Left renal cortex interstitium (tissue), 4 donors: ENCODE measurements around the gene ZNF799. TPM values are rescaled to one million over a fixed set of nuclear protein-coding genes. Genes with fewer than 3 reads are reported as not detected.
"Not testable (repeated sequence)": the region's sequence is repeated elsewhere in the genome, so short reads cannot be mapped to it uniquely, and the experiment has no call there.

ENCODE experiments used
- DNase-seq, 4 donors: peaks; one replicate each; pipeline ENCODE4 v3.0.0-alpha.2; 2013; ENCODE audit warnings: low read depth in 4 of 4, low spot score in 2 of 4, missing footprints in 1 of 4
- polyA plus RNA-seq, 4 donors: library from polyadenylated mRNA; unstranded; fragments of 120-200 nt; gene quantifications; one replicate each; pipeline ENCODE4 v1.2.1, GENCODE V29; 2013; ENCODE audit not compliant: insufficient read length in 4 of 4

ZNF799 gene
- polyA plus RNA-seq, 4 donors: 6.2 to 9.2 (median 7.3) TPM

- DNase-seq: peak; percentile 3 to 27 (median 12)
Observed at GRCh38 chr19:12364391-12365235, 36.5 kb downstream of the ZNF799 start.

GRCh38 chr19:12362236-12362635 lies 38.8 kb downstream of the ZNF799 start:
- not testable (repeated sequence) for DNase-seq

- DNase-seq: no peak
Observed at GRCh38 chr19:12353375-12353774, 47.7 kb downstream of the ZNF799 start.

- DNase-seq: no peak
Observed at GRCh38 chr19:12350890-12351197, 50.2 kb downstream of the ZNF799 start.

- DNase-seq: no peak
Observed at GRCh38 chr19:12350185-12350889, 50.7 kb downstream of the ZNF799 start.

- DNase-seq: no peak
Observed at GRCh38 chr19:12346896-12347295, 54.2 kb downstream of the ZNF799 start.

GRCh38 chr19:12345197-12345596 lies 55.9 kb downstream of the ZNF799 start:
- no peak for DNase-seq

Other genes starting within 250 kb of the ZNF799 start
- gene ZNF625, start 244.5 kb downstream of the ZNF799 start, polyA plus RNA-seq: 10 to 100 TPM; 10.4 to 27.3 (median 16.0) TPM
- 10 to 100 TPM; 15.8 to 18.8 (median 18.0) TPM for gene ZNF136, start 238.2 kb downstream of the ZNF799 start, polyA plus RNA-seq
- gene ZNF44, start 106.4 kb downstream of the ZNF799 start, polyA plus RNA-seq: 10 to 100 TPM; 47.3 to 60.3 (median 50.6) TPM
- 1 to 10 TPM; 3.6 to 5.7 (median 4.4) TPM for gene ZNF563, start 67.6 kb downstream of the ZNF799 start, polyA plus RNA-seq
- 1 to 10 TPM; 5.1 to 8.6 (median 6.9) TPM for gene ZNF442, start 35.6 kb downstream of the ZNF799 start, polyA plus RNA-seq
- 10 to 100 TPM in 2 of 4 donors, 1 to 10 TPM in 2; 9.2 to 12.4 (median 10.5) TPM for gene ZNF443, start 39.8 kb upstream of the ZNF799 start, polyA plus RNA-seq
- gene ZNF709, start 83.5 kb upstream of the ZNF799 start, polyA plus RNA-seq: 1 to 10 TPM; 6.6 to 9.9 (median 8.1) TPM
- 10 to 100 TPM; 11.1 to 14.6 (median 13.4) TPM for gene ZNF564, start 150.2 kb upstream of the ZNF799 start, polyA plus RNA-seq
- gene ZNF490, start 209.5 kb upstream of the ZNF799 start, polyA plus RNA-seq: 1 to 10 TPM; 3.5 to 6.4 (median 5.7) TPM
- gene ZNF791, start 209.6 kb upstream of the ZNF799 start, polyA plus RNA-seq: 10 to 100 TPM; 13.7 to 26.7 (median 20.9) TPM